ENCODE results near the gene MPL.

Gene MPL

GRCh38 chr1:43306688-43307457 lies 30.7 kb upstream of the MPL start:
- DNase-seq (ENCODE audit: low read depth, low spot score) = no peak

- no peak for DNase-seq (ENCODE audit: low read depth, low spot score)
These were observed 30.0 kb upstream of the MPL start for GRCh38 chr1:43307458-43308158.

DNA sequence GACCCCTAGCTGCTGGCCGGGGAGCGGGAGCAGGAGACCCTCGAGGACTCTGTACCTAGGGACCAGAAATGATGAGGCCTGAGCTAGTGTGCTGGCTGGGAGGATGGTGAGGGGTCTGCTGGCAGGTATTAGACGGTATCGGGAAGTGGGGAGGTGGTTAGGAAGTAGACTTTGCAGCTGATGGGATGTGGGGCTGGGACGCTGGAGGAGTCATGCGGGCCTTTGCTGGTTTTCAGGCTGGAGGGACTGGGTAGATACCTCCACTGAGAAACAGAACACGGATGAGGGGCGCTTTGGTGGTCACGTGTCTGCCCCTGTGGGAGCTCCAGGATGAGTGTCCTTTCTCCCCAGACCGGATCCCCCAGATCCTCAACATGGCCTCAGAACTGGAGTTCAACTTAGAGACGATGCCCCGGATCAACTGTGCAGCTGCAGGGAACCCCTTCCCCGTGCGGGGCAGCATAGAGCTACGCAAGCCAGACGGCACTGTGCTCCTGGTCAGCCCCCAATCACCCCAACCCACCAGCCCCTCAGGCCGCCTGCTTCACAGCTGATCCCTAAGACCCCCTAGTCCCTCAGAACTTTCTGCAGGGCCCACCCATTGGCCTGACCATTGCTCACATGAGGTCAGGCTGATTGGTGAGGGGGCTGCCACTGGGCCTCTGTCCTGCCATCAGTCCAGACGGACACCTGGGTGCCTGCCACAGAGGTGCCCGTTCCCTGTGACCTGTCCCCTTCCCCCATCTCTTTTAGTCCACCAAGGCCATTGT lies 28.8 kb upstream of the MPL start:
- DNase-seq (ENCODE audit: low read depth, low spot score) = no peak

GRCh38 chr1:43309405-43310025 lies 28.1 kb upstream of the MPL start:
- DNase-seq (ENCODE audit: low read depth, low spot score) = no peak

DNA sequence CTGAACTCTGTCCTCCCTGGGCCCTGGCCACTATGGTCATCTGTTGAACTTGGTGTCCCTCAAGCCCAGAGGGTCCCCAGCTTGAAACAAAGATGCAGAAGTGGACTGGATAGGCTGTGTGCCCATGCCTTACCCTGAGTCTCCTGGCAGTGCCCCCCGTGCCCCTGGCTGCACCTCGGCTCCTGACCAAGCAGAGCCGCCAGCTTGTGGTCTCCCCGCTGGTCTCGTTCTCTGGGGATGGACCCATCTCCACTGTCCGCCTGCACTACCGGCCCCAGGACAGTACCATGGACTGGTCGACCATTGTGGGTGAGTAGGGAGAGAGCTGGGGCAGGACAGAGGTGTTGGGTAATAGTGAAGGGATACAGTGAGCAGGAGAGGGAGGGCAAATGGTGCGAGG lies 26.1 kb upstream of the MPL start:
- DNase-seq (ENCODE audit: low read depth, low spot score) = no peak

GRCh38 chr1:43312212-43312623 lies 25.4 kb upstream of the MPL start:
- no peak for DNase-seq (ENCODE audit: low read depth, low spot score)

DNA sequence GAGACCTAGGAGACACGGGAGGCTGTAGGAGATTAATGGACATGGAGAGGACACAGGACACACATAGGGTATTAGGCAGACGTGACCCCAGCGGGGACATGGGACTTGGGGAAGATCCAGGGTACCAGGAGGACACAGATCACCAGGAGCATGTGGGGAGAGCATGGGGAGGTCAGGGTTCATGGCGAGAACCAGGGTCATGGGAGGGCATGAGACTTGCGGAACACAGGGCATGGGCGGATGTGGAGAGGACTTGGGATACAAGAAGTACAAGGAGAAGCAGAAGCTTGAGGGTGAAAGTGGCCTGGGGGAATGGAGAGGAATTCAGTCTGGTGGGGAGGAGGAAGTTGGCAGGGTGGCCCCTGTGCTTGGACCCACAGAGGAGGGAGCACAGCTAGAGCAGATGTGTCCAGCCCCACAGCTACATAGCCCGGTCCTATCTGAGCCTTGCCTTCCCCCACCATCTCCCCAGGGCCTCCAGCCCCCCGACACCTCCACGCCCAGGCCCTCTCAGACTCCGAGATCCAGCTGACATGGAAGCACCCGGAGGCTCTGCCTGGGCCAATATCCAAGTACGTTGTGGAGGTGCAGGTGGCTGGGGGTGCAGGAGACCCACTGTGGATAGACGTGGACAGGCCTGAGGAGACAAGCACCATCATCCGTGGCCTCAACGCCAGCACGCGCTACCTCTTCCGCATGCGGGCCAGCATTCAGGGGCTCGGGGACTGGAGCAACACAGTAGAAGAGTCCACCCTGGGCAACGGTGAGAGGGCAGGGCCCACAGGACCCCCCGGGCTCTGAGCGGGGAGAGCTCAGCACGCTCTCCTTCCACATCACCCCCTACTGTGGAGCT lies 24.7 kb upstream of the MPL start:
- DNase-seq (ENCODE audit: low read depth, low spot score) = no peak

DNA sequence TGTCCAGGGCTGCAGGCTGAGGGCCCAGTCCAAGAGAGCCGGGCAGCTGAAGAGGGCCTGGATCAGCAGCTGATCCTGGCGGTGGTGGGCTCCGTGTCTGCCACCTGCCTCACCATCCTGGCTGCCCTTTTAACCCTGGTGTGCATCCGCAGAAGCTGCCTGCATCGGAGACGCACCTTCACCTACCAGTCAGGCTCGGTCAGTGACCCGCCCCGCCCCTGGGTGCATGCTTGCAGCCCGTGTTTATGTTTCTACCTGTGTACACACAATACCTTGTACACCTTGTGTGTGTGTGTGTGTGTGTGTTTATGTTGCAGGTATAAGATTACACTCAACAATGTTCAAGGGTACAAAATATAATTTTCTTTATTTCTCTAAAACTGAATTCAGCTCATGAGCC lies 23.8 kb upstream of the MPL start:
- no peak for DNase-seq (ENCODE audit: low read depth, low spot score)

DNA sequence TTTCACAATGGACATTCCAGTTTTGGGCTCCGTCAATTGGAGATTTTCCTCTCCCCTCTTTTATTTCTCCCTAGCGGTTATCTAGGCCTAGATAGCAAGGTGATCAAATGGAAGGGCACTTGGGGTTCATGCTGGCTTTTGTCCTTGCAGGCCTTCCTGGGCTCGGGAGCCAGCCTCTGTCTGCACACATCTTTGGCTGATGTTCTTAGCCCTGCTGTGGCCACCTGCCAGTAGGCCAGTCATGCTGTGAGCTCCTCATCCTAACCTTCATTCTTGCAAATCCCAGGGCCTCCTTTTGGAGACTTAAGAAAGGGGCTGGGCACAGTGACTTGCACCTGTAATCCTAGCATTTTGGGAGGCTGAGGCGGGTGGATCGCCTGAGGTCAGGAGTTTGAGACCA lies 23.4 kb upstream of the MPL start:
- DNase-seq (ENCODE audit: low read depth, low spot score) = no peak

DNA sequence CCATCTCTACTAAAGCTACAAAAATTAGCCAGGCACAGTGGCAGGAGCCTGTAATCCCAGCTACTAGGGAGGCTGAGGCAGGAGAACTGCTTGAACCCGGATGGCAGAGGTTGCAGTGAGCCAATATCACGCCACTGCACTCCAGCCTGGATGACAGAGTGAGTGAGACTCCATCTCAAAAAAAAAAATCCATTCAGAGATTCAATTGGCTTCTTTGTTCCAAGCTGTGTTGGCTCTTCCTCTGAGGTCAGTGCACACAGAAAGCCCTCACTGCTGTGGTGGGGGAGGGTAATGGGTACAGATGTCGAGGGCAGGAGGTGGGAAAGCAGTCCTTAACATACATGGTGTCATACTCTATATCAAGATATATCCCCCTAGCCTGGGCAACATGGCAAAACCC lies 22.1 kb upstream of the MPL start:
- DNase-seq (ENCODE audit: low read depth, low spot score) = no peak

DNA sequence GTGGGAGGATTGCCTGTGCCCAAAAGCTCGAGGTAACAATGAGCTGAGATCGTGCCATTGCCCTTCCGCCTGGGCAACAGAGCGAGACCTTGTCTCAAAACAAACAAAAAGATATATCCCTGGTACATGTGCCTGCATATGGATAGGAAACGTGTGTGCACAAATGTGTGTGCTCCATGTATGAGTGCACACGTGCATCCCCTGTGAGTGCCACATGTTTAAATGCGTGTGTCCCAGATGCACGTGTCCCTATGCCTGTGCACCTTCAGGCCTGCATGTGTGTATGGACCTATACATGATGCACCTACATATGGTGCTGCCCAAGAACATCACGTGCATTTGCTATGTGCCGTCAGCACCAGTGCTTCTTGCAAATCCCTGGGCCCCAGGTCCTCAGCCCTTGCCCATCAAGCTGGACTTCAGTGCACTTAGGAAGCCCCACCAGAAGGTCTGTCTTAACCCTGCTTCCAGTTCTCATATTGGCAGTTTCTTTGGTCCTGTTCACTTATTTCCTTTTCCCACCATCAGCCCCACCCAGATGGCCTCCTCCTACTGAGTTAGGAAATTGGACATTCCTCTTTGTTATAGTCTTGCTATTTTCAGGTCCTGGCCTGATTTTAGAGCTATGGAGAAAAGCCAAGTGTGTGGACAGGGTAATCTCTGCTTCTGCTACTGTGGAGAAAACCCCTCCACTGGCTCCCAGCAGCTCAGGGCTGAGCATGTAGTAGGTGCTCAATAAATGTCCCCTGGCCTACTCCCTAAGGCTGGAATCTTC lies 21.5 kb upstream of the MPL start:
- DNase-seq (ENCODE audit: low read depth, low spot score) = no peak

DNA sequence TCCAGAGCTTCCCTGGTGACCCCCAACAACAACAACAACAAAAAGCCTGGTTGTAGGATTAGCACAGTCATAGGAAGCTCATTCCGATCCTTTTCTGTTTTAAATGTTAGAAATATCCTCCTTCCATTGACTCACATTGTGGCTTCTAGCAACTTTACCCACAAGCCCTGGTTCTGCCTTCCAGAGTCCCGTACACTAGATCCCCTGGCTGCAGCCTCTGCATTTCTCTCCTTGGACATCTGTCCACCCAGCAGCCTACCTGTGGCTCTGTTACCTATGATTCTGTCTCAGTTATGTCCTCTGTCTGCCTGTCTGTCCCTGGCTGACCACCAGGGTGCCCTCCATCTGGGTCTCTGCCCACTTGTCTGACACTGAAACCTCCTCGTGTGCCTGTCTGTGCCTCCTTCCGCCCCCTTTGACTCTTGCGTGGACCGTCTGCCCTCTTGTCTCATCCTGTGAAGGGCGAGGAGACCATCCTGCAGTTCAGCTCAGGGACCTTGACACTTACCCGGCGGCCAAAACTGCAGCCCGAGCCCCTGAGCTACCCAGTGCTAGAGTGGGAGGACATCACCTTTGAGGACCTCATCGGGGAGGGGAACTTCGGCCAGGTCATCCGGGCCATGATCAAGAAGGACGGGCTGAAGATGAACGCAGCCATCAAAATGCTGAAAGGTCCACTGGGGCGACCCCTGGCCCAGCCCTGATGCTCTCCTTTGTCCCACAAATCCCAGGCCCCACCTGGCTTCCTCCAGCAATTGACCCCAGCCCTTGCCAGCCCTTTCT lies 20.7 kb upstream of the MPL start:
- DNase-seq (ENCODE audit: low read depth, low spot score) = no peak

GRCh38 chr1:43317817-43318471 lies 19.7 kb upstream of the MPL start:
- no peak for DNase-seq (ENCODE audit: low read depth, low spot score)

- no peak for DNase-seq (ENCODE audit: low read depth, low spot score)
These were observed 18.8 kb upstream of the MPL start for GRCh38 chr1:43318831-43319230.

- no peak for DNase-seq (ENCODE audit: low read depth, low spot score)
These were observed 18.3 kb upstream of the MPL start for GRCh38 chr1:43319288-43319687.

- no peak for DNase-seq (ENCODE audit: low read depth, low spot score)
These were observed 17.9 kb upstream of the MPL start for GRCh38 chr1:43319766-43320165.

DNA sequence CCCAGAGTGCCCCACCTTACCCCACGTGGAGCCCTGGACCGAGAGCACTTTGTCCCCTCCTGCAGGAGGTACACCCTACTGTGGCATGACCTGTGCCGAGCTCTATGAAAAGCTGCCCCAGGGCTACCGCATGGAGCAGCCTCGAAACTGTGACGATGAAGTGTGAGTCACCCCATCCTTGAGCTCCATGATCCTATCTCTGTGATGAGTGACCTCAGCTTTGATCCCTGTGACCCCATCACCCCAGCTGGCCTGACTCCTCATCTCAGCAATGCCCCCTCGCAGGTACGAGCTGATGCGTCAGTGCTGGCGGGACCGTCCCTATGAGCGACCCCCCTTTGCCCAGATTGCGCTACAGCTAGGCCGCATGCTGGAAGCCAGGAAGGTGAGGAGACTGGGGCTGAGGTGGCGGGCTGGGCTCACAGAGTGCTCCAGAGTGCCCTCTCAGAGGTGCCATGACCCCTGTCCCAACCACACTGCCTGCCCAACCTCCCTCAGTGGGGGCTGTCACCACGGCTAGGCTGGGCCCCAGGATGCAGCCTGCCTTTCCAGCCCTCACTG lies 16.2 kb upstream of the MPL start:
- DNase-seq (ENCODE audit: low read depth, low spot score) = no peak

DNA sequence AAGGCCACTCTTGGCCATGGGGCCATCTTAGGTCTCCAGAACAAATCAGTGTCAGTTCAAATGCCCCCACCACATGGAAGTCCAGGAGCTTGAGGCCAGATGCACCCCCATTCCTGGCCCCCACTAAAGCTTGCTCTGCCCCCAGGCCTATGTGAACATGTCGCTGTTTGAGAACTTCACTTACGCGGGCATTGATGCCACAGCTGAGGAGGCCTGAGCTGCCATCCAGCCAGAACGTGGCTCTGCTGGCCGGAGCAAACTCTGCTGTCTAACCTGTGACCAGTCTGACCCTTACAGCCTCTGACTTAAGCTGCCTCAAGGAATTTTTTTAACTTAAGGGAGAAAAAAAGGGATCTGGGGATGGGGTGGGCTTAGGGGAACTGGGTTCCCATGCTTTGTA lies 15.1 kb upstream of the MPL start:
- DNase-seq (ENCODE audit: low read depth, low spot score) = no peak

DNA sequence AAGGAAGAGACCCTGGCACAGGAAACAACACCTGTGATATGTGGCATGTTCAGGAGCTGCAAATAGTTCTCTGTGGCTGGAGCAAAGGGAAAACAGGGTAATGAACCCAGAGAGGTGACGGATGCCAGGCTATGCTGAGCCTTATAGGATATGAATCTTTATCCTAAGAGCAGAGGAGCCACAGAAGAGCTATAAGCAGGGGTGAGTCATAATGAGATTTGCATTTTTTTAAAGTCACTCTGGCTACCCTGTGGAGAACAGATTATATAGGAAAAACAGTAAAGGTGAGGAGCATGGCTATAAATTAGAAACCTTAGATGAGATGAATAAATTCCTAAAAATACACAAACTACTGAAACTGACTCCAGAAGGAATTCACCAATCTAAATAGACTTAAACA lies 12.8 kb upstream of the MPL start:
- DNase-seq (ENCODE audit: low read depth, low spot score) = no peak

Measured in activated CD4-positive, CD25-positive, alpha-beta regulatory T cell treated with anti-CD3 and anti-CD28 coated beads, Interleukin-2, amount 50 U/mL, for 16 hours (primary cell).